ENCODE results near the gene GIGYF2.

GRCh38 chr2:232908695-232909094 is 211.6 kb downstream of the GIGYF2 start:
- no peak for TF ChIP-seq CTCF (IDR thresholded peaks at IDR 0.05)
- no peak for TF ChIP-seq ZFX (IDR thresholded peaks at IDR 0.05; ENCODE audit: borderline replicate concordance)
